PC-3 (cell line): ENCODE results near the gene EIF2S2.
"Not testable (repeated sequence)": the region's sequence is repeated elsewhere in the genome, so short reads cannot be mapped to it uniquely, and the experiment has no call there.

Source experiments
- CTCF ChIP-seq: fragments of 300-600 bp; sonication (generic); conservative IDR thresholded peaks from 2 replicates; pipeline ENCODE4 v1.5.1; 2017; ENCODE audit warnings: antibody characterized with exemption, low read depth, mild to moderate bottlenecking, low read length
- EZH2 ChIP-seq: fragments of 300-600 bp; sonication (generic); IDR thresholded peaks from one replicate; pipeline ENCODE4 v1.6.1; 2017; ENCODE audit warnings: antibody characterized with exemption, mild to moderate bottlenecking, low read length; ENCODE audit not compliant: unreplicated experiment
- EZH2phosphoT487 ChIP-seq: fragments of 300-600 bp; sonication (generic); IDR thresholded peaks from 2 replicates; pipeline ENCODE4 v1.6.1; 2018; ENCODE audit warnings: mild to moderate bottlenecking, antibody characterized with exemption, low read length, borderline replicate concordance

- not testable (repeated sequence) for TF ChIP-seq EZH2, CTCF, EZH2phosphoT487
Observed at GRCh38 chr20:34153169-34153568, 41.1 kb upstream of the EIF2S2 start.
